ENCODE data around the gene PLPP2.

PLPP2 gene

GRCh38 chr19:335072-335471 is 43.9 kb upstream of the PLPP2 start:
- Histone ChIP-seq H2AFZ (ENCODE audit: low read length) (no peak overlapping the region), H3K27ac (ENCODE audit: low read length) (no peak overlapping the region), H3K4me1 (ENCODE audit: low read length) (no peaks in the 10 kb centered on the region), H3K27me3 (replicated peaks; ENCODE audit: insufficient read depth, low read length) (peaks cover 79% of the 10 kb centered on the region), H3K9me3 (replicated peaks; ENCODE audit: insufficient read depth, low read length) (no peaks in the 10 kb centered on the region), H3K9me2 (replicated peaks; ENCODE audit: insufficient read depth, low read length) (no peaks in the 10 kb centered on the region), H3F3A (ENCODE audit: insufficient read depth, low read length) (no peaks in the 10 kb centered on the region), H3K4me3 (ENCODE audit: low read length) (no peak overlapping the region), H3K79me2 (ENCODE audit: low read length) (no peaks in the 10 kb centered on the region), H3K9ac (ENCODE audit: low read length) (no peak overlapping the region), H4K20me1 (ENCODE audit: insufficient read depth, low read length) (no peaks in the 10 kb centered on the region), H3K36me3 (replicated peaks; ENCODE audit: insufficient read depth, low read length) (no peaks in the 10 kb centered on the region), H3K4me2 (ENCODE audit: low read depth, low read length) (no peak overlapping the region)
- DNase-seq: no peak
- TF ChIP-seq CTCF (IDR thresholded peaks at IDR 0.05; ENCODE audit: low read length) (no peak), EZH2phosphoT487 (IDR thresholded peaks at IDR 0.05; ENCODE audit: low read length) (no peak), EZH2 (optimal IDR thresholded peaks at IDR 0.05; ENCODE audit: low read depth, low read length) (no peak)

GRCh38 chr19:334296-335071 is 43.3 kb upstream of the PLPP2 start:
- DNase-seq: no peak
- Histone ChIP-seq H3K27me3 (replicated peaks; ENCODE audit: insufficient read depth, low read length) (peaks cover 79% of the 10 kb centered on the region), H3K4me3 (ENCODE audit: low read length) (no peak overlapping the region), H4K20me1 (ENCODE audit: insufficient read depth, low read length) (no peaks in the 10 kb centered on the region), H3K9me2 (replicated peaks; ENCODE audit: insufficient read depth, low read length) (no peaks in the 10 kb centered on the region), H3K4me2 (ENCODE audit: low read depth, low read length) (no peak overlapping the region), H3F3A (ENCODE audit: insufficient read depth, low read length) (no peaks in the 10 kb centered on the region), H3K4me1 (ENCODE audit: low read length) (no peaks in the 10 kb centered on the region), H3K9ac (ENCODE audit: low read length) (no peak overlapping the region), H3K27ac (ENCODE audit: low read length) (no peak overlapping the region), H3K9me3 (replicated peaks; ENCODE audit: insufficient read depth, low read length) (no peaks in the 10 kb centered on the region), H3K36me3 (replicated peaks; ENCODE audit: insufficient read depth, low read length) (no peaks in the 10 kb centered on the region), H2AFZ (ENCODE audit: low read length) (no peak overlapping the region), H3K79me2 (ENCODE audit: low read length) (no peaks in the 10 kb centered on the region)
- no peak for TF ChIP-seq EZH2 (optimal IDR thresholded peaks at IDR 0.05; ENCODE audit: low read depth, low read length)
- TF ChIP-seq EZH2phosphoT487 (IDR thresholded peaks at IDR 0.05; ENCODE audit: low read length): no peak

GRCh38 chr19:330503-330902 is 39.3 kb upstream of the PLPP2 start:
- Histone ChIP-seq H3K79me2 (ENCODE audit: low read length) (no peaks in the 10 kb centered on the region), H3K9ac (ENCODE audit: low read length) (no peak overlapping the region), H3K4me3 (ENCODE audit: low read length) (no peak overlapping the region), H3K27ac (ENCODE audit: low read length) (no peak overlapping the region), H3K27me3 (replicated peaks; ENCODE audit: insufficient read depth, low read length) (peaks cover 86% of the 10 kb centered on the region), H3K36me3 (replicated peaks; ENCODE audit: insufficient read depth, low read length) (no peaks in the 10 kb centered on the region), H3K4me1 (ENCODE audit: low read length) (no peaks in the 10 kb centered on the region), H3F3A (ENCODE audit: insufficient read depth, low read length) (no peaks in the 10 kb centered on the region), H3K4me2 (ENCODE audit: low read depth, low read length) (no peak overlapping the region), H3K9me2 (replicated peaks; ENCODE audit: insufficient read depth, low read length) (no peaks in the 10 kb centered on the region), H4K20me1 (ENCODE audit: insufficient read depth, low read length) (no peaks in the 10 kb centered on the region), H3K9me3 (replicated peaks; ENCODE audit: insufficient read depth, low read length) (no peaks in the 10 kb centered on the region), H2AFZ (ENCODE audit: low read length) (no peak overlapping the region)
- no peak for TF ChIP-seq EZH2phosphoT487 (IDR thresholded peaks at IDR 0.05; ENCODE audit: low read length)
- no peak for TF ChIP-seq CTCF (IDR thresholded peaks at IDR 0.05; ENCODE audit: low read length)
- no peak for TF ChIP-seq EZH2 (optimal IDR thresholded peaks at IDR 0.05; ENCODE audit: low read depth, low read length)
- no peak for DNase-seq

- H3K79me2 ChIP-seq (ENCODE audit: low read length): no peaks in the 10 kb centered on the region
Measured at GRCh38 chr19:329876-330275, 38.7 kb upstream of the PLPP2 start.

More at GRCh38 chr19:329876-330275, 38.7 kb upstream of the PLPP2 start:
- peaks cover 86% of the 10 kb centered on the region for H3K27me3 ChIP-seq (replicated peaks; ENCODE audit: insufficient read depth, low read length)
- no peak overlapping the region for H3K9ac ChIP-seq (ENCODE audit: low read length)
- H4K20me1 ChIP-seq (ENCODE audit: insufficient read depth, low read length): no peaks in the 10 kb centered on the region
- no peaks in the 10 kb centered on the region for H3F3A ChIP-seq (ENCODE audit: insufficient read depth, low read length)
- no peak overlapping the region for H3K27ac ChIP-seq (ENCODE audit: low read length)
- H3K9me2 ChIP-seq (replicated peaks; ENCODE audit: insufficient read depth, low read length): no peaks in the 10 kb centered on the region
- no peak overlapping the region for H2AFZ ChIP-seq (ENCODE audit: low read length)
- H3K36me3 ChIP-seq (replicated peaks; ENCODE audit: insufficient read depth, low read length): no peaks in the 10 kb centered on the region
- H3K4me3 ChIP-seq (ENCODE audit: low read length): no peak overlapping the region
- no peaks in the 10 kb centered on the region for H3K9me3 ChIP-seq (replicated peaks; ENCODE audit: insufficient read depth, low read length)
- no peak overlapping the region for H3K4me2 ChIP-seq (ENCODE audit: low read depth, low read length)
- H3K4me1 ChIP-seq (ENCODE audit: low read length): no peaks in the 10 kb centered on the region
- TF ChIP-seq EZH2 (optimal IDR thresholded peaks at IDR 0.05; ENCODE audit: low read depth, low read length) (no peak), CTCF (IDR thresholded peaks at IDR 0.05; ENCODE audit: low read length) (no peak), EZH2phosphoT487 (IDR thresholded peaks at IDR 0.05; ENCODE audit: low read length) (no peak)
- no peak for DNase-seq
